ENCODE data around the gene NAA15. TPM values are rescaled to one million over a fixed set of nuclear protein-coding genes. Genes with fewer than 3 reads are reported as not detected.
A peak's percentile ranks its signal among the peaks of the same experiment; 100 is the strongest.
"Not testable (repeated sequence)": the region's sequence is repeated elsewhere in the genome, so short reads cannot be mapped to it uniquely, and the experiment has no call there.

NAA15 gene
- 10 to 100 TPM; 16.5 to 22.8 TPM for total RNA-seq

- DNase-seq = peak; percentile 97 to 98 (median 98)
- no peaks in the 10 kb centered on the region for H3K27me3 ChIP-seq
- H3K9me3 ChIP-seq = peaks cover 0 to 2% (median 0%) of the 10 kb centered on the region in 3 donors
- intact Hi-C loops (cut with DNase I) = no loop called here
- 0 to 1% methylated on average over 41 to 61 of the region's 61 CpGs for WGBS, 2 donors
- peak within 1 kb of the TSS; percentile 88 to 94 for H3K4me3 ChIP-seq
- TF ChIP-seq POLR2A (IDR thresholded peaks at IDR 0.05) (peak; percentile 72 to 94 (median 94)), CTCF (IDR thresholded peaks at IDR 0.05) (no peak)
- peak; percentile 97 for ATAC-seq
- H3K36me3 ChIP-seq (replicated peaks in 1 of 2; ENCODE audit: insufficient read depth in 1 of 2, low read depth in 2 of 2) = no peaks in the 10 kb centered on the region
- peak within 1 kb of the TSS; percentile 88 to 92 (median 90) for H3K27ac ChIP-seq
- peaks cover 40% of the 10 kb centered on the region for H3K4me1 ChIP-seq
Measured at GRCh38 chr4:139301113-139301820, at the start of gene NAA15. Gene NAA15, plus strand, starts transcription at chr4:139301505. Its CDS starts 273 bp downstream, at chr4:139301778.

GRCh38 chr4:139253046-139253445 lies 48.3 kb upstream of the NAA15 start:
- no peaks in the 10 kb centered on the region for H3K36me3 ChIP-seq (replicated peaks in 1 of 2; ENCODE audit: insufficient read depth in 1 of 2, low read depth in 2 of 2)
- H3K4me1 ChIP-seq = no peaks in the 10 kb centered on the region
- no peak overlapping the region for H3K27ac ChIP-seq
- no peak overlapping the region for H3K4me3 ChIP-seq
- intact Hi-C loops (cut with DNase I) = no loop called here
- DNase-seq = no peak
- H3K27me3 ChIP-seq = no peaks in the 10 kb centered on the region
- no peaks in the 10 kb centered on the region for H3K9me3 ChIP-seq
- no peak for ATAC-seq
- TF ChIP-seq POLR2A (IDR thresholded peaks at IDR 0.05) = no peak
- no peak for TF ChIP-seq CTCF (IDR thresholded peaks at IDR 0.05)

- no peaks in the 10 kb centered on the region for H3K36me3 ChIP-seq (replicated peaks in 1 of 2; ENCODE audit: insufficient read depth in 1 of 2, low read depth in 2 of 2)
- TF ChIP-seq POLR2A (IDR thresholded peaks at IDR 0.05) = no peak
- TF ChIP-seq CTCF (IDR thresholded peaks at IDR 0.05) = no peak
- ATAC-seq (no peak), DNase-seq (no peak)
- intact Hi-C loops (cut with DNase I) = no loop called here
- no peak overlapping the region for H3K27ac ChIP-seq
- 87 to 93% methylated on average over 3 of the region's 3 CpGs for WGBS, 2 donors
- H3K4me1 ChIP-seq = no peaks in the 10 kb centered on the region
- no peaks in the 10 kb centered on the region for H3K9me3 ChIP-seq
- H3K4me3 ChIP-seq = no peak overlapping the region
- H3K27me3 ChIP-seq = no peaks in the 10 kb centered on the region
Measured at GRCh38 chr4:139253713-139254112, 47.6 kb upstream of the NAA15 start.

- H3K9me3 ChIP-seq; DNase-seq; H3K36me3 ChIP-seq (replicated peaks in 1 of 2; ENCODE audit: insufficient read depth in 1 of 2, low read depth in 2 of 2); intact Hi-C loops (cut with DNase I); H3K4me1 ChIP-seq; H3K4me3 ChIP-seq; H3K27ac ChIP-seq; ATAC-seq; H3K27me3 ChIP-seq: not testable (repeated sequence)
- 90 to 95% methylated on average over 6 of the region's 6 CpGs for WGBS, 2 donors
Measured at GRCh38 chr4:139255581-139255980, 45.7 kb upstream of the NAA15 start.

GRCh38 chr4:139256349-139256748 lies 45.0 kb upstream of the NAA15 start:
- DNase-seq (no peak), ATAC-seq (no peak)
- intact Hi-C loops (cut with DNase I) = no loop called here
- 43 to 56% methylated on average over 2 of the region's 2 CpGs for WGBS, 2 donors
- Histone ChIP-seq H3K9me3 (no peaks in the 10 kb centered on the region), H3K27me3 (no peaks in the 10 kb centered on the region), H3K27ac (no peak overlapping the region), H3K36me3 (replicated peaks in 1 of 2; ENCODE audit: insufficient read depth in 1 of 2, low read depth in 2 of 2) (no peaks in the 10 kb centered on the region), H3K4me1 (no peaks in the 10 kb centered on the region), H3K4me3 (no peak overlapping the region)
- TF ChIP-seq CTCF (IDR thresholded peaks at IDR 0.05) = no peak
- TF ChIP-seq POLR2A (IDR thresholded peaks at IDR 0.05) = no peak
